ENCODE data around the gene CHCHD3.
"Not testable (repeated sequence)": the region's sequence is repeated elsewhere in the genome, so short reads cannot be mapped to it uniquely, and the experiment has no call there.

Gene CHCHD3

DNA sequence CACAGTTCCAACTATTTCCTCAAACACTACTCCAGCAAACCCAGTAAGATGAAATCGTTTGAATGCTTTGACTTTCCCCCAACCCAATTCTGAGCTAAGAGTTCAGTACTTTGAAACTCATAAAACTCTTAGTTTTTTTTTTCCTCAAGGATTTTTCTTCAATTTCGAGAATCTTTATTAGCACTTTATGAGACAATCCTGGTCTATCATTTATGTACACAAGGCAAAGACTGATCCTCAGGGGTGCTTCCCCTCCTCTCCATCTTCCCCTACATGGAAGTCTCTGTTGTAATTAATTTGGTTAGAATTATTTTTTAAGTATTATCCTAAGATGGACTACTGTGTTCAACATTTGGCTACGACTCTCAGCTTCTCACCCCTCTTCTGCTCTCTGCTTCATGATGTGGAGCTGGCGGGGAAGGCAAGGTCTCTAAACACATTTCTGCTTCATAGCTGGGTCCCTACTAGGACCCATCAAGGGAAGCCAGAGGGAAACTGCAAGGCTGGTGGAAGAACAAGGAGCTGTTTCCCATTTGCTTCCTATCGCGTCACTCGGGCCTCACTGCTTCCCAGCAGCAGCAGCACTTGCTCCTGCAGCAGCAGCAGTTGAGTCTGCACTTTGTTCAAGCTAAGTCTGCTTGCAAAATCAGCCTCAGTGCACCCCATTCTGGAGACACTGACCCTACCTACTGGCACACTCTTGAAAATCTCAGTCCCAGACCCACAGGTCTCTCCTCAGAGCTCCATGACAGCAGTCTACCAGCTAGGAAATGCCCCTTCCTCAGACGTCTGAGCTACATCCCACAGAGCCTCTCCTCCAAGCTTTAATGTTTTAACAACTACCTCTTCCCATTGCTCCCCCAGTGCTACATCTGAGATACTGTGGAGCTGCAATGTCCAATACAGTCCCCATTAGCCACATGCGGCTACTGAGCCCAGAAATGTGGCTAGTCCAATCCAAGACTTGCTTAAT, 90.0 kb downstream of the CHCHD3 start:
- Mint-ChIP-seq H3K4me1 (no peaks in the 10 kb centered on the region), H3K27me3 (no peaks in the 10 kb centered on the region), H3K27ac (no peak overlapping the region), H3K4me3 (no peak overlapping the region), H3K9me3 (no peaks in the 10 kb centered on the region), H3K36me3 (no peaks in the 10 kb centered on the region)
- CTCF ChIA-PET = no interaction called here
- DNase-seq = no peak

DNA sequence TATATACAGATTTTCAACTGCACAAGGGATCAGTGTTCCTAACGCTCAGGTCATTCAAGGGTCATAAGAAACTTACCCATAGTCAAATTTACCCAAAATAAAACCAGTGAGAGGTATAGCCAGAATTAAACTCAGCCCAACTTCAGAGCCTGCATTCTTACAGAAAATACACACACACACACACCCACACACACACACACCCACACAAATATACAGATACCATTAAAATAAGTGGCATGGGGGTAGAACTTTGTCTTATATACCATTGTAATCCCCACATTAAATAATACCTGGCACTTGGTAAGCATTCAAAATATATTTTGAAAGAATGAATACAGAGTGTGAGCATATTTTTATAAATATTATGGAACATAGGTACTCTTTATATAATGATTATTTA, 93.8 kb downstream of the CHCHD3 start:
- no peak overlapping the region for H3K4me3 Mint-ChIP-seq
- H3K4me1 Mint-ChIP-seq = no peaks in the 10 kb centered on the region
- no peaks in the 10 kb centered on the region for H3K27me3 Mint-ChIP-seq
- DNase-seq = no peak
- no peak overlapping the region for H3K27ac Mint-ChIP-seq
- H3K36me3 Mint-ChIP-seq = peaks cover 3% of the 10 kb centered on the region
- CTCF ChIA-PET = no interaction called here
- H3K9me3 Mint-ChIP-seq = peaks cover 4% of the 10 kb centered on the region

- H3K36me3 Mint-ChIP-seq = peaks cover 2% of the 10 kb centered on the region
- H3K27ac Mint-ChIP-seq = no peak overlapping the region
- DNase-seq = no peak
- no peak overlapping the region for H3K4me3 Mint-ChIP-seq
- CTCF ChIA-PET = no interaction called here
- H3K9me3 Mint-ChIP-seq = no peaks in the 10 kb centered on the region
- H3K27me3 Mint-ChIP-seq = no peaks in the 10 kb centered on the region
- peaks cover 3% of the 10 kb centered on the region for H3K4me1 Mint-ChIP-seq
Observed at GRCh38 chr7:132980402-132980801, 101.5 kb downstream of the CHCHD3 start.

DNA sequence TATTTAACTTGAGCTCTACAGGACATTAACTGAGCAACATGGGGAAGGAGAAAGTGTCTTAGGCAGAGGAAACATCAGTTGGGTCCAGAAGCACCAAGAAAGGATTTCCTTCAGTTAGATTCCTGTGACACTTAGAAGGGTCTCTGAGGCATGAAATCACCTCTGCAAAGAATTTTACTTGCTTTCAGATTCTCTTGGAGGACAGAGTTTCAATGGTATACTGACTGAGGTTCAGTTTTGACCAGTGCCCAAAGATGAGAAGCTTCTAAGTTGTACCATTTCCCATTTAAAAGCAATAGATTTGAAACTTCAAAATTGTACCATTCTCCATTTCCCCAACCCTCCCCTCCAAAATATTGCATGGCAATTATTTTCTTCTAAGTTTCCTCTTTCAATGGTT, 102.4 kb downstream of the CHCHD3 start:
- Mint-ChIP-seq H3K27me3 (no peaks in the 10 kb centered on the region), H3K4me1 (peaks cover 3% of the 10 kb centered on the region), H3K27ac (no peak overlapping the region), H3K9me3 (no peaks in the 10 kb centered on the region), H3K4me3 (no peak overlapping the region), H3K36me3 (peaks cover 5% of the 10 kb centered on the region)
- no peak for DNase-seq
- CTCF ChIA-PET = no interaction called here

DNA sequence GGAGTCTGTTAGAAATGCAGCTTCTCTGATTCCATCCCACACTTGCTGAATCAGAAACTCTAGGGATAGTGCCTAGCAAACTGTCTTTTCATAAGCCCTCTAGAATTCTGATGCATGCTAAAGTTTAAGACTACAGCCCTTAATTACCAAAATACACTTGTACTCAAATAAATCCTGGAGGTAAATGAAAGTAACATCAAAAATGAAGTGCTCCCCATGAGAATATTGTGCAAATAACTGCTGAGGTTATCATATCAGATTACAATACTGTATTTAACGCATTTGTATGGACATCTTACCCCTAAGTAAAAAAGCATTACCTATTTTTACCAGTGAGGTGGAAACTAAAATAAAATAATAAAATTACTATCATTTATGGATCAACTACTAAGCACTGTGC, 104.7 kb downstream of the CHCHD3 start:
- H3K27ac Mint-ChIP-seq = no peak overlapping the region
- no peaks in the 10 kb centered on the region for H3K27me3 Mint-ChIP-seq
- peaks cover 3% of the 10 kb centered on the region for H3K4me1 Mint-ChIP-seq
- H3K36me3 Mint-ChIP-seq = peaks cover 14% of the 10 kb centered on the region
- no peaks in the 10 kb centered on the region for H3K9me3 Mint-ChIP-seq
- H3K4me3 Mint-ChIP-seq = no peak overlapping the region
- CTCF ChIA-PET = no interaction called here
- DNase-seq = no peak

DNA sequence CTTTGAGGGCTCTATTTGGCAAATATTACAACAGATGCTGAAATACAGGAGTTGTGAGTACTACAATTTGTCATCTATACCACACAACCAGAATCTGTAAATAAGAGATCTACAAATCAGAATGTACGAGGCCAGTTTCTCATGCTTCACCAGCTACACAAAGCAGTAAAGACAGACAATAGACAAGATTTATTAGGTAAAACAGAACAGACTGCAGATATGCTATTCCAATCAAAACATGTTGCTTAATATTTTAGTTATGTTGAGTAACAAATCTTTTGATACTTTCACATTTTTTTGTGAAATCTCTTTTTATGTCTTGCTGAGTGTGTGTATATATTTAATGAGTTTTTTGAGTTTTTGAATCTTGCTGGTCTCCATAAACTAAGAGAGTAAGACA, 109.1 kb downstream of the CHCHD3 start:
- no peaks in the 10 kb centered on the region for H3K27me3 Mint-ChIP-seq
- H3K9me3 Mint-ChIP-seq = no peaks in the 10 kb centered on the region
- H3K4me3 Mint-ChIP-seq = no peak overlapping the region
- H3K27ac Mint-ChIP-seq = no peak overlapping the region
- H3K36me3 Mint-ChIP-seq = peaks cover 14% of the 10 kb centered on the region
- CTCF ChIA-PET = interaction anchor here (0.6 kb wide), 1 partner anchor 278 kb away, joined by 3 read pairs; no protein-coding TSS in a partner anchor
- H3K4me1 Mint-ChIP-seq = peaks cover 3% of the 10 kb centered on the region
- no peak for DNase-seq

DNA sequence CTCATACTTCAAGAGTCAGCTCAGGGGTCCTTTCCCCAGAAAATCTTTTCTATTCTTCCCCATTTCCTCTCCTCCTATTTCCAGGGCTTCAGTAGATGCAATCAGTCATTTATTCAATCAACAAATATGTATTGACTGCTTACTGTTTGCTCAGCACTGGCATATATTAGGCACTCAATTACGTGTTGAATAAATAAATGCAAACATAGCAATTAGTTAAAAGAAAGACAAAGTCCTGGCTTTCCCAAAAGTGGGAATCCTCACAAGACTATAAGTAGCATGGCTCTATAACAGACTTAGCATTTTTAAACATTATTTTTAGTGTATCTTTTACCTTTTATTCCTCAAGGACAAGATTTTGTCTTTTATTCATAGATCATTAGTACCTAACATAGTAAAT, 111.6 kb downstream of the CHCHD3 start:
- peaks cover 14% of the 10 kb centered on the region for H3K36me3 Mint-ChIP-seq
- CTCF ChIA-PET = no interaction called here

GRCh38 chr7:132969520-132969919, 112.4 kb downstream of the CHCHD3 start:
- DNase-seq = no peak
- Mint-ChIP-seq H3K27ac (no peak overlapping the region), H3K9me3 (no peaks in the 10 kb centered on the region), H3K36me3 (peaks cover 11% of the 10 kb centered on the region), H3K27me3 (no peaks in the 10 kb centered on the region), H3K4me1 (no peaks in the 10 kb centered on the region), H3K4me3 (no peak overlapping the region)
- CTCF ChIA-PET = no interaction called here

More for the DNA sequence above, 111.6 kb downstream of the CHCHD3 start:
- H3K4me3 Mint-ChIP-seq = no peak overlapping the region
- no peak for DNase-seq
- H3K4me1 Mint-ChIP-seq = no peaks in the 10 kb centered on the region
- no peaks in the 10 kb centered on the region for H3K27me3 Mint-ChIP-seq
- no peak overlapping the region for H3K27ac Mint-ChIP-seq
- H3K9me3 Mint-ChIP-seq = no peaks in the 10 kb centered on the region

DNA sequence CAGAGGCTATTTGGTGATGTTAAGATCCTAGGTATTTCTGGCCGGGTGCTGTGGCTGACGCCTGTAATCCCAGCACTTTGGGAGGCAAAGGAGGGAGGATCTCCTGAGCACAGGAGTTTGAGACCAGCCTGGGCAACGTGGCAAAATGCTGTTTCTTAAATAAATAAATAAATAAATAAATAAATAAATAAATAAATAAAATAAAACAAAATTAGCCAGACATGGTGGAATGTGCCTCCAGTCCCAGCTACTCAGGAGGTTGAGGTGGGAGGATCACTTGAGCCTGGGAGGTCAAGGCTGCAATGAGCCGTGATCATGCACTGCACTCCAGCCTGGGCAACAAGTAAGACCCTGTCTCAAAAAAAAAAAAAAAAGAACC, 114.4 kb downstream of the CHCHD3 start:
- not testable (repeated sequence) for H3K27ac Mint-ChIP-seq, H3K4me1 Mint-ChIP-seq, H3K27me3 Mint-ChIP-seq, H3K4me3 Mint-ChIP-seq, H3K36me3 Mint-ChIP-seq, H3K9me3 Mint-ChIP-seq, DNase-seq
- CTCF ChIA-PET = interaction anchor here (0.6 kb wide), 1 partner anchor 1281 kb away, joined by 3 read pairs; no protein-coding TSS in a partner anchor

DNA sequence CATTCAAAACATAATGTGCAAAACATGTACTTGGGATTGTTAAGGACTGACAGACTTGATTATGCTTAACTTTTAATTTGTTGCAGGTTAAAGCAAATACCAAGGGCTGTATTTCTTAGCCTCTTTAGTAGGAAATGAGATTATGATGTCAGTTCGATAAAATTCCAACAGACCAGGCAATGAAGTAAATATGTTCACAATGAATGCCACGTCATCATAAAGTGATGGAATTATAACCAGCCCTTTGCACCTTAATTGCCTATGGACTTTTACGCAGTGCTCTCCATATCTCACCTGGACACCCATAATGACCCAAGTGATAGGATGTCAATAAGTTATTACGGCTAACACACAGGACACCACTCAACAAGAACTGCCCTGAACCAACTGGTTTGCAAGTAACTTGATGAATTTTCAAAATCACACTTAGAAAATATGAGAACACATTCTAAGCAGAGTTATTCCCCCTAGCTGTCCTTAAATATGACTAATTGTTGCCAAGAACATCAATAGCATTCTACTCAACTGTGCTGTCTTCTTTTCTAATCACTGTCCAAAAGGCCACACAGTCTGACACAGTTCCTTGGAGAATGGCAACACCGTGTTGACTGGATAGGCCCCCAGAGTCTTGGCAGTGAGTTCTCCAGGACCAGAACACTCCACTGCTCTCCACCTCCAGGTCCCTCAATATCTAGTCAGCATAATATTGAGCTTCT, 115.0 kb downstream of the CHCHD3 start:
- DNase-seq = no peak
- CTCF ChIA-PET = no interaction called here
- Mint-ChIP-seq H3K27me3 (no peaks in the 10 kb centered on the region), H3K9me3 (no peaks in the 10 kb centered on the region), H3K36me3 (no peaks in the 10 kb centered on the region), H3K4me1 (no peaks in the 10 kb centered on the region), H3K27ac (no peak overlapping the region), H3K4me3 (no peak overlapping the region)

DNA sequence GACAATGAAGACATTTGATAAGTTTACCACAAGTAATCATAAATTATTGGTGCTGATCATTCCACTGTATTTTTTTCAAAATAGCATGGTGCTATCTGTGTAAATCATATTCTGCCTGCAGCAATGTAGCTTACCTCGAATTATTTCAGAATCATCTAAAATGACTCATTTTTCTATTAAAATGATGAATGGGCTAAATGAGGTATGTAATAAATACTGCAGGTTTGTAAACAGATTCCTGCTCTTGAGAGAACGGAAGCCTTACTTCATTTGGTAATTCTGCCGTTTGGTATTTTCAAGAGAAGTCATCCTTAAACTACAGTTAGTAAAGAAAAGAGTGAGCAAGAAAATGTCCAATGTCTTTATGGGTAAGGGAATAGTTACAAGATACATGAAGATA, 115.9 kb downstream of the CHCHD3 start:
- no peaks in the 10 kb centered on the region for H3K27me3 Mint-ChIP-seq

DNA sequence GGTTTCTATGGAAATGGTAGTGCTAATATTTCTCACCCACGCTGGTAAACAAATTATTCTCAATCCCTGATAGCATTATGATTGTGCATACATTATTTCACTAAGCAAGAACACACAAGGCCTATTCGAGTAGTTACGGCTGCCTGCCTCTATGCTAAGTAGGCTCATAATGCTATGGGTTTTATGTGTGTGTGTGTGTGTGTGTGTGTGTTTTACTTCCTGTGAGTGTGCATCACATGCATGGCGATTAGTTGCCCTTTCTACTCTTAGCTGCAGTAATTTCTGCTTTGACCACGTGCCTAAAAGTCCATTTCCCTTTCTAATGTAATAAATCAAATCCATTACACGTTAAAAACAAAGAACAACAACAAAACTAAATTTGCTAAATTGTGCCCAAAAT, 117.0 kb downstream of the CHCHD3 start:
- CTCF ChIA-PET = no interaction called here
- Mint-ChIP-seq H3K4me3 (no peak overlapping the region), H3K36me3 (no peaks in the 10 kb centered on the region)

More for the DNA sequence above, 115.9 kb downstream of the CHCHD3 start:
- Mint-ChIP-seq H3K36me3 (no peaks in the 10 kb centered on the region), H3K4me3 (no peak overlapping the region), H3K9me3 (no peaks in the 10 kb centered on the region), H3K27ac (no peak overlapping the region), H3K4me1 (no peaks in the 10 kb centered on the region)
- CTCF ChIA-PET = no interaction called here
- DNase-seq = no peak

GRCh38 chr7:132959891-132960290, 122.0 kb downstream of the CHCHD3 start:
- no peaks in the 10 kb centered on the region for H3K27me3 Mint-ChIP-seq
- no peaks in the 10 kb centered on the region for H3K9me3 Mint-ChIP-seq
- CTCF ChIA-PET = no interaction called here
- peaks cover 6% of the 10 kb centered on the region for H3K36me3 Mint-ChIP-seq
- no peak overlapping the region for H3K27ac Mint-ChIP-seq
- DNase-seq = no peak
- H3K4me1 Mint-ChIP-seq = no peaks in the 10 kb centered on the region
- H3K4me3 Mint-ChIP-seq = no peak overlapping the region

More for the DNA sequence above, 117.0 kb downstream of the CHCHD3 start:
- Mint-ChIP-seq H3K4me1 (no peaks in the 10 kb centered on the region), H3K9me3 (no peaks in the 10 kb centered on the region), H3K27me3 (no peaks in the 10 kb centered on the region), H3K27ac (no peak overlapping the region)
- DNase-seq = no peak

- DNase-seq = no peak
- H3K4me3 Mint-ChIP-seq = no peak overlapping the region
- no peak overlapping the region for H3K27ac Mint-ChIP-seq
- H3K36me3 Mint-ChIP-seq = peaks cover 6% of the 10 kb centered on the region
- H3K4me1 Mint-ChIP-seq = no peaks in the 10 kb centered on the region
- H3K27me3 Mint-ChIP-seq = no peaks in the 10 kb centered on the region
- H3K9me3 Mint-ChIP-seq = no peaks in the 10 kb centered on the region
- CTCF ChIA-PET = no interaction called here
Observed at GRCh38 chr7:132956556-132956955, 125.3 kb downstream of the CHCHD3 start.

DNA sequence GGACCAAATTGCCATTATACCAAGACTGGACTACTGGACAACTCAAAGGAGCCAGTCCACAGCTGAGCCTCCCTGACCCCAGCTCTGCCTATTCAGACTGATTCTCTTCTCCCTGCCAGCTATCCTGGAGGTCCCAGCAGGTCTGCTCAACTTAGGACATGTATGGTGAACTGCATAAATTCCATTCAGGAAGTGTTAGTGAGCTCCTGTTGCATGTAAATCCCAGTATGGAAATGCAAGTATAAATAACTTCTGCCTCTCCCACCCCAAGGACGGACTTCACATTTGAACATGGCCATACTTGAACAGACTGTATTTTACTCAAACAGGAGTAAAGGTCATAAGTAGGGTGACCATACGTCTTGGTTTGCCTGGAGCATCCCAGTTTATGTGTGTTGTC, 128.4 kb downstream of the CHCHD3 start:
- peaks cover 3% of the 10 kb centered on the region for H3K36me3 Mint-ChIP-seq
- DNase-seq = no peak
- no peaks in the 10 kb centered on the region for H3K27me3 Mint-ChIP-seq
- no peaks in the 10 kb centered on the region for H3K4me1 Mint-ChIP-seq
- CTCF ChIA-PET = no interaction called here
- no peak overlapping the region for H3K27ac Mint-ChIP-seq
- no peaks in the 10 kb centered on the region for H3K9me3 Mint-ChIP-seq
- H3K4me3 Mint-ChIP-seq = no peak overlapping the region
